GM23338 (cell line): ENCODE results near the gene GTPBP1. TPM values are rescaled to one million over a fixed set of nuclear protein-coding genes. Genes with fewer than 3 reads are reported as not detected.

Experiments
- ATAC-seq: fragments of 200-7000 bp; cut with Tn5 transposase; 3 replicates; pipeline ENCODE4 v1.9.1; 2020
- DNase-seq: peaks from one replicate; pipeline ENCODE4 v3.0.0-alpha.2; 2015; ENCODE audit warnings: low spot score
- H2AFZ ChIP-seq: fragments of 200-600 bp; sonication (generic); 2 replicates; pipeline ENCODE4 v1.8.0; 2016; ENCODE audit warnings: antibody characterized with exemption, mild to moderate bottlenecking, moderate library complexity
- H3F3A ChIP-seq: fragments of 200-600 bp; sonication (generic); replicated peaks from 2 replicates; pipeline ENCODE4 v1.8.0; 2017; ENCODE audit warnings: antibody characterized with exemption, mixed run types, low read depth
- H3K27ac ChIP-seq: fragments of 200-600 bp; sonication (generic); 2 replicates; pipeline ENCODE4 v1.6.1; 2016; ENCODE audit warnings: low read depth
- H3K27me3 ChIP-seq: fragments of 200-600 bp; sonication (generic); 2 replicates; pipeline ENCODE4 v1.8.0; 2016; ENCODE audit warnings: mild to moderate bottlenecking, mixed run types, moderate library complexity; ENCODE audit not compliant: insufficient read depth
- H3K36me3 ChIP-seq: fragments of 200-600 bp; sonication (generic); 2 replicates; pipeline ENCODE4 v1.8.0; 2016; ENCODE audit warnings: mild to moderate bottlenecking; ENCODE audit not compliant: insufficient read depth
- H3K4me1 ChIP-seq: fragments of 200-600 bp; sonication (generic); 2 replicates; pipeline ENCODE4 v1.8.0; 2016; ENCODE audit warnings: mild to moderate bottlenecking, moderate library complexity; ENCODE audit not compliant: insufficient read depth
- H3K4me2 ChIP-seq: fragments of 200-600 bp; sonication (generic); 2 replicates; pipeline ENCODE4 v1.7.1; 2017; ENCODE audit warnings: mixed run types
- H3K4me3 ChIP-seq: fragments of 200-600 bp; sonication (generic); 2 replicates; pipeline ENCODE4 v1.6.1; 2016; ENCODE audit warnings: mixed run types
- H3K79me2 ChIP-seq: fragments of 200-600 bp; sonication (generic); replicated peaks from 2 replicates; pipeline ENCODE4 v1.8.0; 2017; ENCODE audit warnings: mild to moderate bottlenecking; ENCODE audit not compliant: insufficient read depth
- H3K9me2 ChIP-seq: fragments of 200-600 bp; sonication (generic); 2 replicates; pipeline ENCODE4 v1.8.0; 2017; ENCODE audit not compliant: insufficient read depth
- H4K20me1 ChIP-seq: fragments of 200-600 bp; sonication (generic); replicated peaks from 2 replicates; pipeline ENCODE4 v1.8.0; 2017; ENCODE audit warnings: mild to moderate bottlenecking; ENCODE audit not compliant: insufficient read depth
- H3K27ac Mint-ChIP-seq: 2 replicates; pipeline ENCODE4 v1.8.0; 2020; ENCODE audit warnings: inconsistent platforms, mild to moderate bottlenecking, moderate library complexity, mixed read lengths
- H3K27me3 Mint-ChIP-seq: 3 replicates; pipeline ENCODE4 v1.8.0; 2022; ENCODE audit warnings: low read depth, mild to moderate bottlenecking, moderate library complexity, mixed read lengths, inconsistent platforms; ENCODE audit not compliant: insufficient read depth, poor library complexity
- H3K36me3 Mint-ChIP-seq: 3 replicates; pipeline ENCODE4 v1.8.0; 2021; ENCODE audit warnings: low read depth, mild to moderate bottlenecking, inconsistent platforms, moderate library complexity, mixed read lengths
- H3K4me1 Mint-ChIP-seq: 3 replicates; pipeline ENCODE4 v1.8.0; 2020; ENCODE audit warnings: mild to moderate bottlenecking, inconsistent platforms, mixed read lengths
- H3K4me3 Mint-ChIP-seq: 3 replicates; pipeline ENCODE4 v1.8.0; 2021; ENCODE audit warnings: moderate library complexity, mild to moderate bottlenecking, inconsistent platforms, mixed read lengths
- H3K9me3 Mint-ChIP-seq: 3 replicates; pipeline ENCODE4 v1.8.0; 2020; ENCODE audit warnings: moderate library complexity, mild to moderate bottlenecking, inconsistent platforms, mixed read lengths
- CREB1 ChIP-seq: fragments of 250-450 bp; sonication (Bioruptor Pico); IDR thresholded peaks from 2 replicates; pipeline ENCODE4 v1.5.0; 2020; ENCODE audit warnings: low read depth, mild to moderate bottlenecking, moderate library complexity
- CTCF ChIP-seq, 2 experiments: fragments of 200-600 bp in 1 of 2; sonication (generic) in 1 of 2; conservative IDR thresholded peaks; 2 replicates each; pipeline versions ENCODE4 v1.5.1 to v1.6.1; 2016 to 2017; ENCODE audit warnings: antibody characterized with exemption in 2 of 2, low read depth in 2 of 2, mild to moderate bottlenecking in 2 of 2, moderate library complexity in 1 of 2
- EZH2 ChIP-seq: fragments of 200-600 bp; sonication (generic); IDR thresholded peaks from one replicate; pipeline ENCODE4 v1.8.0; 2017; ENCODE audit warnings: antibody characterized with exemption, mild to moderate bottlenecking, low read depth; ENCODE audit not compliant: unreplicated experiment
- ZNF114 ChIP-seq: fragments of 250-450 bp; sonication (Bioruptor Pico); IDR thresholded peaks from 2 replicates; pipeline ENCODE4 v1.5.0; 2020; ENCODE audit warnings: mild to moderate bottlenecking, moderate library complexity
- ZNF331 ChIP-seq: fragments of 250-450 bp; sonication (Bioruptor Pico); IDR thresholded peaks from 2 replicates; pipeline ENCODE4 v1.5.0; 2020; ENCODE audit warnings: low read depth, mild to moderate bottlenecking, moderate library complexity
- ZNF462 ChIP-seq: fragments of 250-450 bp; sonication (Bioruptor Pico); IDR thresholded peaks from 2 replicates; pipeline ENCODE4 v1.5.0; 2020; ENCODE audit warnings: mild to moderate bottlenecking, moderate library complexity
- polyA plus RNA-seq: library from polyadenylated mRNA; unstranded; fragments of >200 nt; fragmentation: Nextera tagmentation; extraction: Ambion mirVana; gene quantifications from 2 replicates; pipeline ENCODE4 v1.2.1, GENCODE V29; 2016
- total RNA-seq: library from RNA; depleted of rRNA; stranded (reverse); fragments of >200 nt; shearing (Covaris generic); gene quantifications from 2 replicates; pipeline ENCODE4 v1.2.3, GENCODE V29; 2014

The GTPBP1 gene
- total and polyA plus RNA-seq, 2 experiments from 2014 or later, result 27.2 to 88.4 TPM

- DNase-seq, result no peak
- H3K4me2 ChIP-seq, result no peak overlapping the region
- Mint-ChIP-seq H3K9me3 (no peaks in the 10 kb centered on the region; the same call in 2 of the 3 replicates), H3K27me3 (peaks cover 16% of the 10 kb centered on the region), H3K27ac (no peak overlapping the region), H3K36me3 (peaks cover 31% of the 10 kb centered on the region; the same call in 2 of the 3 replicates), H3K4me3 (no peak overlapping the region), H3K4me1 (no peaks in the 10 kb centered on the region; the same call in 1 of the 3 replicates)
- no peak overlapping the region for H2AFZ ChIP-seq
- no peak overlapping the region for H3K4me3 ChIP-seq
- ATAC-seq, result peak; percentile 22
- no peaks in the 10 kb centered on the region for H3K9me2 ChIP-seq
- H3K79me2 ChIP-seq, result no peaks in the 10 kb centered on the region
- TF ChIP-seq CTCF (conservative IDR thresholded peaks at IDR 0.05; ENCODE audit: low read depth in 2 of 2), result peak in 1 of 2 experiments; percentile 57; a peak in 2 of 4 replicates
- TF ChIP-seq ZNF462 (CRISPR knock-in tag), result no peak
- TF ChIP-seq ZNF331 (CRISPR knock-in tag), result no peak
- TF ChIP-seq EZH2, result no peak
- TF ChIP-seq ZNF114, result no peak
- no peak for TF ChIP-seq CREB1 (CRISPR knock-in tag)
- no peaks in the 10 kb centered on the region for H3K27me3 ChIP-seq
- no peak overlapping the region for H3K27ac ChIP-seq
- no peaks in the 10 kb centered on the region for H3K4me1 ChIP-seq
- no peaks in the 10 kb centered on the region for H3K36me3 ChIP-seq
- H3F3A ChIP-seq, result no peaks in the 10 kb centered on the region
- H4K20me1 ChIP-seq, result peaks cover 4% of the 10 kb centered on the region; the same call in 1 of the 2 replicates
Observed at GRCh38 chr22:38740754-38741153, 35.0 kb downstream of the GTPBP1 start.
